GM18511 (cell line): ENCODE measurements around the gene MSANTD7.
"Not testable (repeated sequence)": the region's sequence is repeated elsewhere in the genome, so short reads cannot be mapped to it uniquely, and the experiment has no call there.

Experiments used
- ATAC-seq: cut with Tn5 transposase; IDR thresholded peaks from one replicate; pipeline ENCODE4 v1.9.1; 2021; ENCODE audit warnings: mild to moderate bottlenecking, moderate library complexity; ENCODE audit not compliant: unreplicated experiment

MSANTD7 gene, protein sequence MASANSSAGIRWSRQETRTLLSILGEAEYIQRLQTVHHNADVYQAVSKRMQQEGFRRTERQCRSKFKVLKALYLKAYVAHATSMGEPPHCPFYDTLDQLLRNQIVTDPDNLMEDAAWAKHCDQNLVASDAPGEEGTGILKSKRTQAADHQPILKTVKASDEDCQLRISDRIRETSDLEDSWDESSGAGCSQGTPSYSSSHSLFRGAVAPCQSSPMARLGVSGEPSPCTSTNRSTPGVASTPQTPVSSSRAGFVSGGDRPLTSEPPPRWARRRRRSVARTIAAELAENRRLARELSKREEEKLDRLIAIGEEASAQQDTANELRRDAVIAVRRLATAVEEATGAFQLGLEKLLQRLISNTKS

DNA sequence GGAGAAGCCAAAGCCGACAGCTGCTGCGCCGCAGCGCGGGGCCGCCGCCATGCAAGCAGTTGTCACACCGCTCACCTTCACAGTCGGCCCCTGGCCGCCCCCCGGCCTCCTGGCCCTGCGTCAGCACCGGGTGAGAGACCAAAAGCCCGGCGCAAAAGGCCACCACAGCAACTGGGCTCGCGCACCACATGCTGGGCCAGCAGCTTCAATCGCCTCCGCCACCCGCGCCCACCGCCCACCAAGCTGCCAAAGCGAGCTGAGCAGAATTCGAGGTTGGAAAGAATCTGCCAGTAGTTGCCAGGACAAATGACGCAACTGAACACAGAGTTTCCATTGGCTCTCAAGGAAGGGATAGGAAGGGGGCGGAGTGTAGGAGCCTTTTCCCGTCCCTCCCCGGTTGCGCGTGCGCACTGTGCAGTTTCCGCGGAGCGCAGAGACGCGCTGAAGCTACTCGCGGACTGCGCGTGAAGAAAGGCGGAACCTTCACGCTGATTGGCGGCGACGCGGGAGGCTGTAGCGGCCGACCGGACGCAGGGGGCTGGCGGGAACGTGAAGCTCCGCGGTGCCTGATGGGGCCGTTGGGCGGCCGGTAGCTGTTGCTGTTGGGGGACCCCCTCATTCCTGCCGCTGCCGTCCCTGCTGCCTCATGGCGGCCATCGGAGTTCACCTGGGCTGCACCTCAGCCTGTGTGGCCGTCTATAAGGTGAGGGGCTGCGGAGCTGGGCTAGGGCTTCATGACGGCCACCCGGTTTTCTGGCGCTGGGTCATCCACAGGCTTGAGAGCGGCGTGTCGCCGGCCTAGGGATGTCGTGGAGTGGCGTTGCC lies at the start of gene MSANTD7, which contains the start of the genes CDNF and HSPA14:
MSANTD7 (plus strand) TSS at position 550 of the 825 bp plus-strand sequence. CDS start 3,979 bp downstream, outside the sequence.
CDNF (minus strand) TSS at position 281 of the 825 bp plus-strand sequence; CDS start at position 190, 91 bp downstream.
HSPA14 (plus strand) TSS at position 550 of the 825 bp plus-strand sequence; CDS start at position 647, 97 bp downstream.
- peak; percentile 98 for ATAC-seq

DNA sequence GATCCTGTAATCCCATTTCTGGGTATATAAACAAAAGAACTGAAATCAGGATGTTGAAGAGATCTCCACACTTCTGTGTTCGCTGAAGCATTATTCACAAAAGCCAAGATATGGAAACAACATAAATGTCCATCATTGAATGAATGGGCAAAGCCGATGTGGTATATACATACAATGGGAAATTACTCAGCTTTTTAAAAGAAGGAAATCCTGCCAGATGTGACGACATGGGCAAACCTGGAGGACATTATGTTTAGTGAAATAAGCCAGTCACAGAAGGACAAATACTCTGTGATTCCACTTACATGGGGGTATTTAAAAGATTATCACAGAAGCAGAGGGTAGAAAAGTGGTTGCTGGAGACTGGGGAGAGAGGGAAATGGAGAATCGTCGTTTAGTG lies 39.5 kb upstream of the MSANTD7 start:
- ATAC-seq: no peak

DNA sequence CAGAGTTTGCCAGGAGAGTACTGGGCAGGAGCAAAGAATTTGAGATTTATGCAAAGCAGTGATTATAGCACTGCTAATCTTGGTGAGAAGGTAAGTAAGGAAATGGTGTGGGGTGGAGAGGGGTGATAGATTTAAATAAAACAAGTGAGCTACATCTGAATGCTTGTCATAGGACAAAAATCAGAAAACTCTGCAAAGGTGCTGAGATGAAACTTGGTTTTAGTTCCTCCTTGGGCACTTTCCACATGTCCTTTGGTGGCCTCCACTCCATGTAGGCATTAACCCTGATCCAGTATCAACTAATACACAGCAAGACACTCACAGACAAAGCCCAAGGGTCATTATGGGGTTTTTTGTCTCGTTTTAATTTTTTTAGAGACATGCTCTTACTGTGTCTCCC lies 37.7 kb upstream of the MSANTD7 start:
- ATAC-seq: no peak

DNA sequence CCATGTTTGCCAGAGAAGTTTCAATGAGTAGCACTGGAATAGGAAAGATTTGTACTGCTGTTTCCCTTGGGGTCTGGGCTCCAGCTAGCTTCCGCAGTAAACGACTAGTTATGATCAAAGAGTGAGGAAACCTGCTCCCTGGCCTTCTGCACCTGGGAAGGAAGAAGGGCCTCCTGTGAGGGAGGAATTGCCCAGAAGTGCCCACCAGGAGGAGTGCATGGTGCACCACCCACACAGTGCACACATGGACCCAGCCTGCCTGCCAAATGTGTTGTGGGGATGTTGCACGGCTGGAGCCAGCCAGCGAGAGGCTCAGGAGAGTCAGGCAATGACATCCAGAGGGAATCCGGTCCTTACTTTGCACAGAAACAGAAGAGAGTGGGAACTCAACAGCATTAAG lies 36.4 kb upstream of the MSANTD7 start:
- ATAC-seq: no peak

DNA sequence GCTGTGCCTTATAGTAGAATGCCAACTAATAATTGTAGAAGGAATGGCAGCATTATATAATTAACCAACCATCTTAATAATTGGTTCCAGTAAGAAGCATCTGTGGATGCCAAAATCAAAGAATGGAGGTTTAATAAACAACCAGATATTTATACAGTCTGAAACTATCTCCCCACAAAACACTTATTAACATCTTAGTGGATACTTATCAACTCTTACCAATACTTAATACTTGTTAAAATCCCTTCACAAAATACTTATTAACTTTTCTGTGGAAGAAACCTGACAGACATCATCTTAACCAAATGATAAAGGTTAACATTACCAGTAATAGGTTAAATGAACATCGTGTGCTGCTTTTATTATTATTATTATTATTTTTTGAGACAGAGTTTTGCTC lies 34.3 kb upstream of the MSANTD7 start:
- ATAC-seq: no peak

DNA sequence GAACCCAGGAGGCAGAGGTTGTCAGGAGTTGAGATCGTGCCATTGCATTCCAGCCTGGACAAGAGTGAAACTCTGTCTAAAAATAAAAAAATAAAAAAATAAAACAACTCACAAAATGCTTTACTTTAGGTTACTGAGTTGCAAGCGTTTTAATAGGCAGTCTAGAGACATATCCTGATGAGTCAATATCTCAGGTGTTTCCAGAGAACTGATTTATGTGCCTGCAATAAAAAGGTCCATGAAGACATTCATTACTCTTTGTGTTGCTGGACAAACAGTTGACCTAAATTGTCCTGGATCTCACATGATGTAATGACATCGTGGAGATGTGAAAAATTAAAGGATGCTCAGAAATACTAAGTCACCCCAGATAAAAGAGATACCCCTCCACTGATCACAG lies 31.8 kb upstream of the MSANTD7 start:
- no peak for ATAC-seq

DNA sequence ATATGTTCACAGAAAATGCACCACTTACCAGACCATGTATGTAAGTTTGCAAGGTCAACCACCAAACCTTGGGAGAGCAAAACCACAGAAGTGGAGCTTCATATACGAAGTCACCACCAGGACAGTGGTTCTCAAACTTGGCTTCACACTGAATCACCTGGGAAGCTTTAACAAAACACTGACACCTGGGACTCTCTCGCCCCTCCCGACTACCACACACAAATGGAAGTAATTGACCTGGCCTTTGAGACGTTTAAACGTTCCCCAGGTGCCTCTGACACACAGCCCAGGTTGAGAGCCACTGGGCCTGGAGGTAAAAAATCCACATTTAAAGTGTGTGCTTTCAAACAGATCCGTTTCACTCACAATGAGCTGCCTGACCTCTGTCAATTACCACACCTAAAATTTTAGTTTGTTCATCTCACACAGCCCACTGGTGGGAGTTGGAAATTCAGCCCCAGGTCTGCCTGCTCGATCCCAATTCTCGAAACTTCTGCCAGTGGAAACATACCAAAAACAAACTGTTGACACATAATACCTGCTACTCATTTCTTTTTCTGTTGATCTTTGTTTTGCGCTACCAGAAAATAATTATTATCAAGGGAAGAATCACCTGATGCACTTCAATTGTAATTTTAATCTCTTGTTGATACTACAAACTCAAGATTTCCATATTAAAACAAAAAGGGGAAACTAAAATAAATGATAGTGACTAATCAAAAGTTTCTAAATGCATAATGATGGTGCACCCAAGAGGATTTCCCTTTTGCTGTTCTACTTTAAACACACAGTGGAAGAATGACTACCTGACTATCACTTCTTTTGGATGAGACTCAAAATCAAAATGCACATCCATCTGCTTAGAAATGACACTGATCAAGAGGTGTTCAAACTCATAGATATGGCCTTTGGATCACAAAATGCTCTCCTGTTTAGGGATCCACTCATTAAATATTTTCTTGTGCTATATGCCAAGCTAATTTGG lies 26.8 kb upstream of the MSANTD7 start:
- ATAC-seq: no peak

DNA sequence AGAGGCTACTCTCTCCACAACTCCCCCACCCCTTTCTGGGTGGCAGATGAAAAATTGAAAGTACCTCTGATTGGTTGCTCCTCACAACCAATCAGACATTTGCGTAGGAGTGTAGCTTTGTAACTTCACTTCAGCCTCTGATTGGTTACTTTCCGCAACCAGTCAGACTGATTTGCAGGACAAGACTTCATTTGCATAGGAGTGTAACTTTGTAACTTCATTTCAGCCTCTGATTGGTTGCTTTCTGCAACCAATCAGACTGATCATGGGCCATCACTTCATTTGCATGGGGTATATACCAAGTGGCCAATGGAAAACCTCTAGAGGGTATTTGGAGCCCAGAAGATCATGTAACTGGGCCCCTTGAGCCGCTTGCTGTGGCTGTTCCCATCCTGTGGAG lies 25.8 kb upstream of the MSANTD7 start:
- ATAC-seq: no peak

DNA sequence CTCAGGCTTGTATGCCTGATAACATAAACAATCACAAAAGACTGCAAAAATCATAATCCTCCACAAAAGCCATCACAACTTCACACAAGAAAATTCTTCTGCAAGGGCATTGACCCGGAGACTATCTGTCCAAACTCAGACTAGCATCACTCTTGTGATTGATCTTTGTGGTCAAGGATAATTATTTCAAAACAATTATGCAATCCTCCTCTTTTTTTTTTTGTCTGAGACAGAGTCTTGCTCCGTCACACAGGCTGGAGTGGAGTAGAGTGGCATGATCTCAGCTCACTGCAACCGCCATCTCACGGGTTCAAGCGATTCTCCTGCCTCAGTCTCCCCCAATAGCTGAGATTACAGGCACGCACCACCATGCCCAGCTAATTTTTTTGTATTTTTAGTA lies 22.4 kb upstream of the MSANTD7 start:
- ATAC-seq: no peak

DNA sequence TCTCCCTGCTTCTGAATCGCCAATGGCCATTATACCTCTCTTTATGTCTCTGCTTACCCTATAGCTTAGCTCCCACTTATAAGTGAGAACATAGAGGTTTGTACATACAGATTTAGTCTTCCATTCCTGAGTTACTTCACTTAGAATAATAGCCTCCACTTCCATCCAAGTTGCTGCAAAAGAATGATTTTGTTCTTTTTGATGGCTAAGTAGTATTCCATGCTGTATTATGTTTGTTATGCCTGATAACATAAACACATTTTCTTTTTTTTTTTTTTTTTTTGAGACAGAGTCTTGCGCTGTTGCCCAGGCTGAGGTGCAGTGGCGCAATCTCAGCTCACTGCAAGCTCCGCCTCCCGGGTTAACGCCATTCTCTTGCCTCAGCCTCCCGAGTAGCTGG lies 21.4 kb upstream of the MSANTD7 start:
- ATAC-seq: not testable (repeated sequence)

DNA sequence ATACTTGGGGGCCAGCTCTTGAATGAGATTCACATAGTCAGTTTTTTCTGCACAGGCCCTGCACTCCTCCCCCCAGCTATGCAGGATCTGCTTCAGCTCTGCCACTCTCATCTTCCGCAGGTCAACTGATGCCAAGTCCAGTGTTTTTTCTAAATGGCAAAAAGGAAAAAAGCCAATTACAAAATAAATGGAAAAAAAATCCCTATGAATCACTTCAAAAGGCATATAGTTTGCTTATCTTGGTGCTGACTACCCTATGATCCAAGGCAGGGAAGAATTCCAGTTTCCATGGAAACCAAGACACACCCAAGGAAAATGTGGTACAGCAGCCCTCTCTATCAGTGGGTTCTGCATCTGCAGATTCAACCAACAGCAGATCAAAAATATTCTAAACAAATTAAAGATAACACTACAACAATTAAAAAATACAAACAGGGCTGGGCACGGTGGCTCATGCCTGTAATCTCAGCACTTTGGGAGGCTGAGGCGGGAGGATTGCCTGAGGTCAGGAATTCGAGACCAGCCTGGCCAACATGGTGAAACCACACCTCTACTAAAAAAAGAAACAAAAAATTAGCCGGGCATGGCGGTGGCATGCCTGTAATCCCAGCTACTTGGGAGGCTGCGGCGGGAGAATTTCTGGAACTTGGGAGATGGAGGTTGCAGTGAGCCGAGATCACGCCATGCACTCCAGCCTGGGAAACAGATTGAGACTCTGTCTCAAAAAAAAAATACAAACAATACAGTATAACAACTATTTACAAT lies 17.9 kb upstream of the MSANTD7 start:
- ATAC-seq: no peak

DNA sequence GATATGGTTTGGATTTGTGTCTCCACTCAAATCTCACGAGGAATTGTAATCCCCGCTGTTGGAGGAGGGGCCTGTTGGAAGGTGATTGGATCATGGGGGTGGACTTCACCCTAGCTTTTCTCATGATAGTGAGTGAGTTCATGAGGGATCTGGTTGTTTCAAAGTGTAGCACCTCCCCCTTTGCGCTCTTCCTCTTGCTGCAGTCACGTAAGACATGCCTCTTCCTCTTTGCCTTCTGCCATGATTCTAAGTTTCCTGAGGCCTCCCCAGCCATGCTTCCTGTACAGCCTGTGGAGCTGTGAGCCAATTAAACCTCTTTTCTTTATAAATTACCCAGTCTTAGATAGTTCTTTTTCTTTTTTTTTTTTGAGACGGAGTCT lies 17.3 kb upstream of the MSANTD7 start:
- ATAC-seq: no peak

DNA sequence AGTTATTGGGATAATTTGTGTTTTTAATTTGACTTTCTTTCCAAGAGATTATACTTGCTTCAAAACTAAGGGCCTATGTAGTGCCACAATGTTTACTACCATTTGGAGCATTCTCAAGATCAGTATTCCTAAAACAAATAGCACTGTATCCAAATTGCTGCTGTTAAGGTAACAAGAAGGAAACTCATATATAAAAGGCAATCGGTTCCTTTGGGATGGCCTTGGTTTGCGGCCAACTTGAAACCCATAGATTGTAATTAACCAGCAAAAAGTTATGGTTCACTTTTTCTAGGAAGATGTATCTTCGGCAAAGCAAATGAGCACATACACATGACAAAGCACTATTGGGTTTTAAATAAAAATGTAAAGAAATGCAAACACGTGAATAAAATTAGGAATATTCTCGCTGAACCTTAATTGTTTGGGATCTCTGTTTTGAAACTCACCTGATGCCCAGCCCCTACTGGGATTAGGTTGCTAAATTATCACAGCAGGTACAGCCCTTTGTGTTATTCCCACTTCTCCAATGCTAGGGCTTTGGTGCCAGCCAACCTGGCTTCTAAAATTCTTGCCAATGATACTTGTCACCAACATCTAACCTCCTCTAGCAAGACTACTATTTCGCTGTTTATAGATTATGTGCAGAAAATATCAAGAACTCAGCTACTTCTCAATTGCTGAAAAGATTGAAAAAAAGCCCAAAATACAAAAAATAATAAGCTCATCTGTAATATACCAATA lies 16.3 kb upstream of the MSANTD7 start:
- no peak for ATAC-seq

DNA sequence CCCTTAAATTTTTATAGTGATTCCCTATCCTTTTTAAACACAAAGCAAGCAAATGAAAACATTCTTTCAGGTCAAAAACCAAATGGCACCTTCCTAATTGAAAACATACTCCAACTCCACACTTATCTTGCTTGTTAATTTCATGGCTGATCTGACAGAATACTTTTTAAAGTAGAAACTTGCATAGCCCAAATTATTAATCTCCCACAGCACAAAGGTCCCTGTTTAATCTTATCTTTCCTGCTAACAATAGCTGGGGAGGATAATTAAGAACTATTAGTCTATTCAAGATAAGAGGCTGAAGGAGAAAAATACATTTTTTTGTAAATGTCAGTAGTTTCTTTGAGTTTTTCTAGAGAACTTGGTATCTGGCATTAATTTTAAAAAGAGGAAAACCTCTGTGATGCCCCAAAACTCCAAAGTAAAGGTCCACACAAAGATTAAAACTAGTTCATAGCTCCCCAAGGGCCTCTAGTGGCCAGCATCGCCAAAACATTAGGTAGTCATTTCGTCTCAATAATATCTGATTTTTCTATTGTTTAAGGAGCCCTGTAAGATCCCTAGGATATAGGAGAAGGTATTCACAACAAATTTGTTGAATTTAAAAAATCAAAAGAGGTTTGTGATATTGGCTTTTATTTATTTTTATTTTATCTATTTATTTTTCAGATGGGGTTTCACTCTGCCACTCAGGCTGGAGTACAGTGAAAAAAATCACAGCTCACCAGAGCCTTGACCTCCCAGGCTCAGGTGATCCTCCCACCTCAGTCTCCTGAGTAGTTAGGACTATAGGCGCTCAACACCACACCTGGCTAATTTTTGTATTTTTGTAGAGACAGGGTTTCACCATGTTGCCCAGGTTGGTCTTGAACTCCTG lies 15.0 kb upstream of the MSANTD7 start:
- no peak for ATAC-seq

DNA sequence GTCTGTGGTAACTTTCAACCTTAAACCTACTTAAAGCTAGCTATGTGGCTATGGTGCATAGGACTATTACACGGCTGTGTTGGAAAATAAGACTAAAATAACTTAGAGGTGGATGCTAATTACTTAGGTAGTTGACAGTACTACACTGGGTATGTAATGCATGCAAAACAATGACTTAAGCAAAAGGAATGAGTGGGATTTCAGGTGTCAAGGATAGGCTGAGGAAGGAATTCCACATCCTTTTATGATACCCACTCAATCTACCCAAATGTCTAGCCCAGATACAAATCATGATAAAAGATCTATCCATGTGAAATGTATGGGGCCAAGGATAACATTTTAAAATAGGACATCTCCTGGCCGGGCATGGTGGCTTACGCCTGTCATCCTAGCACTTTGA lies 14.1 kb upstream of the MSANTD7 start:
- no peak for ATAC-seq

DNA sequence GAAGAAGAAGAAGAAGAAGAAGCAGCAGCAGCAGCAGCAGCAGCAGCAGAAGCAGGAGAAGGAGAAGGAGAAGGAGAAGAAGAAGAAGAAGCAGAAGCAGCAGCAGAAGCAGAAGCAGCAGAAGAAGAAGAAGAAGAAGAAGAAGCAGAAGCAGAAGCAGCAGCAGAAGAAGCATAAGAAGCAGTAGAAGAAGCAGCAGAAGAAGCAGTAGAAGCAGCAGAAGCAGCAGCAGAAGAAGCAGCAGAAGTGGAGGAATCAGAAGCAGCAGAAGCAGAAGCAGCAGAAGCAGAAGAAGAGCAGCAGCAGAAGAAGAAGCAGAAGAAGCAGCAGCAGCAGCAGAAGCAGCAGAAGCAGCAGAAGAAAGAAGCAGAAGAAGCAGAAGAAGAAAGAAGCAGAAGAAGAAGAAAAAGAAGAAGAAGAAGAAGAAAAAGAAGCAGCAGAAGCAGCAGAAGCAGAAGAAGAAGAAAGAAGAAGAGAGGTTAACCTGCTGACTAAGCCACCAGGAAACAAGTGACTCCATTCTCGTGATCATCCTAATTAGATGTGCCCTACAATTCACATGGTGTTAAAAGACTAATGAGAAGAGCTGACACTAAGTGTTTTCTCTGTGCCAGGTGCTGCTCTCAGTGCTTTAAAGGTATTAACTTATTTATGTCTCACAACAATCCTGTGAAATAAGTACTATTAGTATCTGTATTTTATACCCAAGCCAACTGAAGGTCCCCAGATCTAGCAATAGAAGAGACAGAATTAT lies 11.9 kb upstream of the MSANTD7 start:
- ATAC-seq: no peak

DNA sequence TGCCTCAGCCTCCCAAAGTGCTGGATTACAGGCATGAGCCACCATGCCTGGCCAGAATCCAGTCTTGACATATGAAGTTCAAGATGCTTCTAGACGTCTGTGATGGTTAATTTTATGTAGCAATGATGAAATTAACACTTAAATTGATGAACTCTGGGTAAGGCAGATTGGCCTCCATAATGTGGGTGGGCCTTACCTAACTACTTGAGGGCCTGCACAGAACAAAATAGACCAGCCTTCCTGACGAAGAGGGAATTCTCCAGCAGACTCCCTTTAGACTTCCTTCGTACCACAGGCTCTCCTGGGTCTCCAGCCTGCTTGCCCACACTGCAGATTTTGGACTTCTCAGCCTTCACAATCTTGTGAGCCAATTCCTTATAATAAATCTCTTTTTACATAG lies 5.0 kb upstream of the MSANTD7 start:
- ATAC-seq: no peak

DNA sequence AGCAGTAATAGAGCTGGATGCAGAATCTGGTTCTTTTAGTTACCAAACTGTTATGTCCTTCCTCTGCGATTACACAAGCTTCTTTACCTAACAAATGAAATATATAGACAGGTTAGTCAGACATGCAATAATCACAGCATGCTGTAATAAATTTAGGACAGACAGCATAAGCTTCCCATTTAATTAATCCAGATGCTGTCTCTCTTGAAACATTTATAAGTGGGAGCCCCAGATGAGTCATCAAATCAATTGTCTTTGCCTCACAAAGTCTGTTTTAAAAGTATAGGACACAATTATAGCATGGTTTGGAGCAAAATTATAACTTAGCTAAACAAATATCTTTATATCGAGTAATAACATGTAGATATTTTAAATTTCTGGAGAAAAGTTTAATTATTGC lies 1.9 kb upstream of the MSANTD7 start:
- no peak for ATAC-seq
